ENCODE measurements around the gene ADGRF4.

Gene ADGRF4

DNA sequence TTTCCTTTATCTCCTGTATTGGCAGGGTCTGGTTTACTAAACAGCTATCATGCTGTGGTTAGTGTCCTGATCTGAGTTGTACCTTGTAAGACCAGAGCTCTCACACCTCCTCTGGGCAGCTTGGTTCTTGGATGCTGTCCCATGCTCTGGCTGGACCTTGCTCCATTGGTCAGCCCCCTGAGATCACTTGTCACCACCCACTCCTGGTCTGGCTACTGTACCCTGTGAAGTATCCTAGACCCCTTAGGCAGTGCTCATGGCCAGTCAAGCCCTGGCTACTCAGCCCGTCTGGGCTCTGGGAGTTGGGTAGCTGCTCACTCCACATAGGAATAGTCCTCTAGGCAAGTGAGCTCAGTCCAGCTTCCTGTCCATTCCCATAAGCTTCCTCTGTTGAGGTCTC lies 31.1 kb downstream of the ADGRF4 start:
- no peak for DNase-seq (ENCODE audit: low read depth)
- no peak overlapping the region for H3K4me3 ChIP-seq (ENCODE audit: low read depth, low read length)
- TF ChIP-seq, protein P1, sequence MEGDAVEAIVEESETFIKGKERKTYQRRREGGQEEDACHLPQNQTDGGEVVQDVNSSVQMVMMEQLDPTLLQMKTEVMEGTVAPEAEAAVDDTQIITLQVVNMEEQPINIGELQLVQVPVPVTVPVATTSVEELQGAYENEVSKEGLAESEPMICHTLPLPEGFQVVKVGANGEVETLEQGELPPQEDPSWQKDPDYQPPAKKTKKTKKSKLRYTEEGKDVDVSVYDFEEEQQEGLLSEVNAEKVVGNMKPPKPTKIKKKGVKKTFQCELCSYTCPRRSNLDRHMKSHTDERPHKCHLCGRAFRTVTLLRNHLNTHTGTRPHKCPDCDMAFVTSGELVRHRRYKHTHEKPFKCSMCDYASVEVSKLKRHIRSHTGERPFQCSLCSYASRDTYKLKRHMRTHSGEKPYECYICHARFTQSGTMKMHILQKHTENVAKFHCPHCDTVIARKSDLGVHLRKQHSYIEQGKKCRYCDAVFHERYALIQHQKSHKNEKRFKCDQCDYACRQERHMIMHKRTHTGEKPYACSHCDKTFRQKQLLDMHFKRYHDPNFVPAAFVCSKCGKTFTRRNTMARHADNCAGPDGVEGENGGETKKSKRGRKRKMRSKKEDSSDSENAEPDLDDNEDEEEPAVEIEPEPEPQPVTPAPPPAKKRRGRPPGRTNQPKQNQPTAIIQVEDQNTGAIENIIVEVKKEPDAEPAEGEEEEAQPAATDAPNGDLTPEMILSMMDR (IDR thresholded peaks at IDR 0.05; ENCODE audit: control insufficient read depth, extremely low read depth, insufficient read depth): no peak

DNA sequence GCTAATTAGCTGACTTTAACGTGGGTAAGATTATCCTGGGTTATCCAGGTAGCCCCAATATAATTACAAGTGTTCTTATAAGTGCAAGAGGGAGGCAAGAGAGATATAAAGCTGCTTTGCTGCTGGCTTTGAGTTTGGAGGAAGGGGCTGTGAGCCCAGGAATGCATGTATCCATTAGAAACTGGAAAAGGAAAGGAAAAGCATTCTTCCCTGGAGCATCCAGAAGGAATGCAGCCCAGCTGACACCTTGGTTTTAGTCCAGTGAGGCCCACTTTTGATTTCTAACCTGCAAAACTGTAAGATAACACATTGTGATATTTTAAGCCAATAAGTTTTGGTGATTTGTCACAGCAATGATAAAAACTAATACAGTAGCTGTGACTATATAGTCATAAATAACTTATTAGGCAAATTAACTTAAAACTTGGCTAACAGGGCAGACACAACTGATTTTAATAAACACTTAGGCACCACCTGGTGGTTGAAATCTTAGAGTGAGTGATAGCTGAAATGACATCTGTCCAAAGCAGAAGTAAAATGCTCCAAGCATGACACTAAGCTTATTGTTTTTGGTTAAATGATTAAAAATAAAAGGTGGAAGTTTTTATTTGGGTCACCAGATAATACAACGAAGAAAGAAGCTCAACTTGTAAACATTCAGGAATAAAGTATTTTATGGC lies 35.6 kb downstream of the ADGRF4 start:
- DNase-seq (ENCODE audit: low read depth): peak; percentile 37
- H3K4me3 ChIP-seq (ENCODE audit: low read depth, low read length): no peak overlapping the region
- TF ChIP-seq, protein P1 (IDR thresholded peaks at IDR 0.05; ENCODE audit: control insufficient read depth, extremely low read depth, insufficient read depth): peak; percentile 50

DNA sequence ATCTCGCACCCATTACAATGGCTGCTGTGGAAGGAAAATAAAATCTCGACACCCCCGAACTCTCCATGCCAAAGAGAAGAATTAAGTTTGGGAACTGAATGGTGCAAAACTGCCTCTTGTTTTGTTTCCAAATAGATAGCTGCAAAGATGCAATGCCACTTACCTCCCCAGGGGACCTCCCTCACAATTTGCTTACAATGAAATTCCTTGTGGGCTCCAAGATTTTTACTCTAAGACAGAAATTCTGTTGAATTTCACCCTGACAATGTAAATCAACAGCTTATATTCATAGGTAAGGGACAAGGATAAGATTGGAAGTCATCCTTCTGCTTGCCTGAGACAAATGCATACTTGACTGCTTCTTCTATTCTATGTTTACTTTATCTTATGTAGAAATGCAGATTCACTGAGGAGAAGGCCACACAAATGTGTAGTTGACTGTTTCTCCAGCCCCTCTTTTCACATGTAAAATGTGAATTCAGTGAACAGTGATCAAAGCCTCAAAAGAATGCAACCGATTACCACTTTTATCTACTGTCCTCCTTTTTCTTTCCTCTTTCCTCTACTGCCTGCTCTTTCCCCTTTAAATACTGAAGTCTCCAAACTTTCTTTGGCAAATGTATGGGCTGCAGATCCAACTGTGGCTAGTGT lies 36.6 kb downstream of the ADGRF4 start:
- DNase-seq (ENCODE audit: low read depth): no peak

DNA sequence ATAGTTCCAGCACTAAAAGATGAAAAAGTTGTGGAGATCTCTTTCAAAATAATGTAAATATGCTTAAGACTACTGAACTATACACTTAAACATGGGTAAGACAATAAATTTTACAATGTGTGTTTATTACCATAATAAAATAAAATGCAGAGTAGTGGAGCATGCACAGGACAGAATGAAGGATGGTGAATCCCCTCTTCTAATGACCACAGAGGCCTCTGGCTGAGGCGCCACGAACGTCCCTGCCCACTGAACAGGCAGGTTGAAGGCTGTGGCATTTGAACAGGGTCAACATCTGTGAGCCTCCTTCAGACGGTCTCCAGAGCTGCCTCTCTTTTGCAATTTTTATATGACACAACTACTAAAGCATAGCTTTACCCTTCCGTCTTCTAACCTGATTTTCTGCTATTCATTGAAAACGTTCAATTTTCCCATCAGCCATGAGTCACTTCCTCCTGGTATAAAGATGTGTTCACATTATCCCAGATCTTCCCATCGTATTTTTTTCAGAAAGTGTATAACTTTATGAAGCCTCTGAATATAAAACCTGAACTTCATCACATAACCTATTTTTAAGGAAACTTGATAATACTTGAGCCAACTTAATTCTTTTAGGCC lies 37.8 kb downstream of the ADGRF4 start:
- TF ChIP-seq, protein P1 (IDR thresholded peaks at IDR 0.05; ENCODE audit: control insufficient read depth, extremely low read depth, insufficient read depth): no peak
- no peak for DNase-seq (ENCODE audit: low read depth)
- H3K4me3 ChIP-seq (ENCODE audit: low read depth, low read length): no peak overlapping the region

More for the DNA sequence above, 36.6 kb downstream of the ADGRF4 start:
- TF ChIP-seq, protein P1 (IDR thresholded peaks at IDR 0.05; ENCODE audit: control insufficient read depth, extremely low read depth, insufficient read depth): no peak
- no peak overlapping the region for H3K4me3 ChIP-seq (ENCODE audit: low read depth, low read length)

DNA sequence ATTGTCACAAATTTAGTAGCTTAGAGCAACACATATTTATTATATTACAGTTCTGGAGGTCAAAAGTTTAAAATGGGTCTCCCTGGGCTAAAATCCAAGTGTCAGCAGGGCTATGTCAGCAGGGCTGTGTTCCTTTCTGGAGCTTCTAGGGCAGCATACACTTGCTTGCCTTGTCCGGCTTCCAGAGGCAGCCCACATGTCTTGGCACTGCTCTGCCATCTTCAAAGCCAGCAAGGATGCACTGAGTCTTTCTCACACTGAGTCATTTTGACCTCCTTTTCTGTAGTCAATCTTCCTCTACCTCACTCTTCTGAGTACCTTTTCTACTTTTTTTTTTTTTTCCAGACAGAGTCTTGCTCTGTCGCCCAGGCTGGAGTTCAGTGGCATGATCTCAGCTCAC lies 39.0 kb downstream of the ADGRF4 start:
- TF ChIP-seq, protein P1 (IDR thresholded peaks at IDR 0.05; ENCODE audit: control insufficient read depth, extremely low read depth, insufficient read depth): no peak
- no peak for DNase-seq (ENCODE audit: low read depth)

DNA sequence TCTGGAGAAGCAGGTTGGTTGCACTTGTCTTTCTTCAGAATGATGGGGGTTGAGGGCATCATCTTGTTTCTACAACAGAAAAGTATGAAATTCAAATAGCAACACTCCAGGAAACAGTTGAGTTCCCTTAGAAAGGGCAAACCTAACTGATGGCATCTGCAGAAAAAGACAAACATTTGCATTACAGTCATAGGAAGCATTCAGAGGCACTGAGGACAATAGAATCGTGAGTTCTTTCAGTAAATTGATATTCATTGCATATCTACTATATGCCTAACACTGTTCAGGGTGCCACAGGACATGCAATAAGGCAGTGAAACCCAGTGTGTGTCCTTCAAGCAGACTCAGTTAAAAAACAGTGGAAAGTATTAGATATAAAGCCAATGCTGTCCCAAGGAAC lies 42.3 kb downstream of the ADGRF4 start:
- H3K4me3 ChIP-seq (ENCODE audit: low read depth, low read length): no peak overlapping the region
- DNase-seq (ENCODE audit: low read depth): no peak
- TF ChIP-seq, protein P1 (IDR thresholded peaks at IDR 0.05; ENCODE audit: control insufficient read depth, extremely low read depth, insufficient read depth): no peak

More for the DNA sequence above, 39.0 kb downstream of the ADGRF4 start:
- no peak overlapping the region for H3K4me3 ChIP-seq (ENCODE audit: low read depth, low read length)
